Pulmonary artery endothelial cell (primary cell): ENCODE measurements around the gene TP53BP2. TPM values are rescaled to one million over a fixed set of nuclear protein-coding genes. Genes with fewer than 3 reads are reported as not detected.
"Not testable (repeated sequence)": the region's sequence is repeated elsewhere in the genome, so short reads cannot be mapped to it uniquely, and the experiment has no call there.

Source experiments
- DNase-seq: peaks from one replicate; pipeline ENCODE4 v3.0.0-alpha.2; 2011; ENCODE audit warnings: low read depth, low spot score
- total RNA-seq: library from RNA; depleted of rRNA; stranded (reverse); fragments of >200 nt; gene quantifications from 2 replicates; pipeline ENCODE4 v1.2.3, GENCODE V29; 2014

TP53BP2 gene, protein sequence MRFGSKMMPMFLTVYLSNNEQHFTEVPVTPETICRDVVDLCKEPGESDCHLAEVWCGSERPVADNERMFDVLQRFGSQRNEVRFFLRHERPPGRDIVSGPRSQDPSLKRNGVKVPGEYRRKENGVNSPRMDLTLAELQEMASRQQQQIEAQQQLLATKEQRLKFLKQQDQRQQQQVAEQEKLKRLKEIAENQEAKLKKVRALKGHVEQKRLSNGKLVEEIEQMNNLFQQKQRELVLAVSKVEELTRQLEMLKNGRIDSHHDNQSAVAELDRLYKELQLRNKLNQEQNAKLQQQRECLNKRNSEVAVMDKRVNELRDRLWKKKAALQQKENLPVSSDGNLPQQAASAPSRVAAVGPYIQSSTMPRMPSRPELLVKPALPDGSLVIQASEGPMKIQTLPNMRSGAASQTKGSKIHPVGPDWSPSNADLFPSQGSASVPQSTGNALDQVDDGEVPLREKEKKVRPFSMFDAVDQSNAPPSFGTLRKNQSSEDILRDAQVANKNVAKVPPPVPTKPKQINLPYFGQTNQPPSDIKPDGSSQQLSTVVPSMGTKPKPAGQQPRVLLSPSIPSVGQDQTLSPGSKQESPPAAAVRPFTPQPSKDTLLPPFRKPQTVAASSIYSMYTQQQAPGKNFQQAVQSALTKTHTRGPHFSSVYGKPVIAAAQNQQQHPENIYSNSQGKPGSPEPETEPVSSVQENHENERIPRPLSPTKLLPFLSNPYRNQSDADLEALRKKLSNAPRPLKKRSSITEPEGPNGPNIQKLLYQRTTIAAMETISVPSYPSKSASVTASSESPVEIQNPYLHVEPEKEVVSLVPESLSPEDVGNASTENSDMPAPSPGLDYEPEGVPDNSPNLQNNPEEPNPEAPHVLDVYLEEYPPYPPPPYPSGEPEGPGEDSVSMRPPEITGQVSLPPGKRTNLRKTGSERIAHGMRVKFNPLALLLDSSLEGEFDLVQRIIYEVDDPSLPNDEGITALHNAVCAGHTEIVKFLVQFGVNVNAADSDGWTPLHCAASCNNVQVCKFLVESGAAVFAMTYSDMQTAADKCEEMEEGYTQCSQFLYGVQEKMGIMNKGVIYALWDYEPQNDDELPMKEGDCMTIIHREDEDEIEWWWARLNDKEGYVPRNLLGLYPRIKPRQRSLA
- total RNA-seq: 16.0 and 23.6 TPM in 2 replicates

DNA sequence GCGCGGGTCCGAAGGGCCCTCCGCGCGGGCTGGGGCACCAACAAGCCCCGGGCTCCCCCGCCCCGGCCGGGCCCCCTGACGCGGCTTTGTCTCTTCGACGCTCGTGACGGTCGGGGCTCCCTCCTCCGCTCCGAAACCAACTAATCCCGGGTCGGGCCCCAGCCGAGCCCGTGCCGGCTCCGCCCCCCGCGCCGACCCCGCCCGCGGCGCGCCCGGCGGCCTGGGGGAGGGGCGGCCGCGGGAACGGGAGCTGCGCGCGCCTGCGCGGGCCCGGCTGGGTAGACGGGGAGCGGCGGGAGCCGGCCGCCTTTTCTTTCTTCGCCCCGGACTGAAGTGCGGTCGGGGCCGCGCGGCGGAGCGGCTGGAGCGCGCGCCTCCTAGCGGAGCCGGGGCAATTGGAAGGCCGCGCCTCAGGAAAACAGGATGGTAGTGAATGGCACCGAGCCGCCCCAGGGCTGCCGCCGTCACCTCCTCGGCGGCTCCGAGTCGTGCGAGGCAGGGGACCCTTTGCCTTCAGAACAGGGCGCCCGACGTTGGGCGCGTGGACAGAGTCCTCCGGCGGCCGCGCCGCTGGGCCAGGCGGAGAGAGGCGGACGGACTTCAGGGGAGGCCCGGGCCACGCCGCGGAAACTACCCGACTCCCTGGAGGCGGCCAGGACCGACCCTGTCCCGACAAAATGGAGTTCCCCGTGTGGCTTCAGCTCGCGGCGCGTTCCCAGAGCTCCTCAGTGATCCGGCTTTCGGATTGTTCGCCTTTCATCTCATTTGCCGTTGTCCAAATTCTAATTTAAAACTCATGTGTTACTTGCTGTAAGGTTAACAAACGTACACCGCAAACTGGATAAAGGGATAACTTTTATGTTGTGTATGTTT is at the start of gene TP53BP2:
Gene TP53BP2 (minus strand): TSS at position 138 of the 873 bp plus-strand sequence. CDS start 267 bp downstream, outside the sequence.
- DNase-seq: peak; percentile 66

DNA sequence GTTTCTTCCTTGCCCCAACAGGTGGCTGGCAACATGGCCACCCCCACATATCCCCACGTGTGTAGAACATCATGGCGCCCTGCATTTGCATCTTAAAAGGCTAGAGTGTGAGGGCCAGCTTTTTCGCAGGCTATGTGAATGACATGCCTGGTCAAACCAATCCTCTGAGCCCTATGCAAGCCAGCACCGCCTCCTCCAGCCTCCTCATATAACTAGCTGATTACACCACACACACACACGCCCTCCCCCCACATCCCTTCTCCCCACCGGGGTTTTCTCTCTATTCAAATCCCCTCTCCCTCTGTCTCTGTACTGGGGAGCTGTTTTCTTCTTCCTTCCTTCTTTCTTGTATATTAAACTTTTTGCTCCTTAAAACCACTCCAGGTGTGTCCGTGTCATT is 44.7 kb upstream of the TP53BP2 start:
- DNase-seq: not testable (repeated sequence)

DNA sequence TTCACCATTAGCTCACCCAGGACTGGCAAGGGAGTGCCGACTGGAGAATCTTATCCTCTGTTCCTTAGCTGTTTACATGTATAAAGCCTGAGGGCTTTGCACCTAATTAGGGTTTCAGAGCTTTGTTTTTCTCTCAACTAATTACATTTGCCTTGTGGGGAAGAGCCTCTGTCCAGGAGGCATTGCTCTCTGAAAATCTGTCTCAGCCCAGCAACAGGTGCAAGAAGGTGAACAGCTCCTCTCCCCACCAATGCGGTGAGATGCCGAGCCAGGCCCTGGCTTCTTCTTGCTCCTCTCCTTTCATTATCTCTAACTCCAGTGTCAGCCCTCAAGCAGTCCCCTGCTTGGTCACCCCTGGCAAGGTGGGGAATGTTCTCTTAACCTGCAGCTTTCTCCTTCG is 43.6 kb upstream of the TP53BP2 start:
- not testable (repeated sequence) for DNase-seq

DNA sequence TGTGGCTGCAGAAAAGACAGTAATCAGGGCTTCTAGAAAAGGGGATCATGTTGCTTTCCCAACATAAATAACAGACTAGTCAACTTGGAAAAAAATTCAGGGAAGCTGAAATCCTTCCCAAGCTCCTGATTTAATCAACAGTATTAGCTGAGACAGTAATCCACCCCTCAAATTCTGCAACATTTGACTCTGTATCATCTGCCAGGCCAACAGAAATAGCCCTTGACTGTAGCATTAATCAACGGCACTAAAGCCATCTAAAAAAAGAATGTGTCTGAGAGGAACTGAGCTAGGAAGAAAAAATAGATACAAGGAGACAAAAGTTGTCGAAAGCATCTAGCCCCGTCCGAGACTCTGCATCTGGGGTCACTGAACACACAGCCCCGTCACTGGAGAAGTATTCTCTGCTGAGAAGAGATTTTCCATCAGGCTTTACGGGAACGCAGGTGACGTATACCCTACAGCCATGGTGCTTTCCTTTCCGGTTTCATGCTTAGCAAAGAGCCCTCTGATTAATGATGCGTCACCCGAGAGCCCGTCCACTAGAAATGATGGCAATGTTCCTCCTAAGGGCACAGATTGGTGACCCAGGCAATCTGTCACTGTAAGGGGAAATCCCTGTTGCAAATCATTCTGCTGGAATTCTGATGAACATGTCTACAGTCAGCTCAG is 42.1 kb upstream of the TP53BP2 start:
- DNase-seq: peak; percentile 94

DNA sequence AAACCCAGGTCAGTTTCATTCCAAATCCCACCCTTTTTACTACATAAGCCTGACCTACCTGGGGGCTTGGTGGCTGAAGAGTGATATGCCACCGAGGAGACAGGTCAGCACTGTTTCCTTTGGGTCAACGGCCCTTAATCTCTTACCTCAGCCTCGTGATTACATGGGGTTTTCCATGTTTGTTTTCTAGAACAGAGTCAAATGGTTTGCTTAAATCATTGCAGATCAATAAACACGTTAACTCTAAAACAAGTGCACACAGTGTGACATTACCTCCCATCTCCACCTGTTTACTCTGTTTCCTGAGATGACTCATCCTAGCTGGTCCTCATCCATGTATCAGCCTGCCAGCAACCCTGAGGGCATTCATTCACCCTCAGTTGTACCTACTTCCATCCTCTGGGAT is 40.8 kb upstream of the TP53BP2 start:
- DNase-seq: no peak

DNA sequence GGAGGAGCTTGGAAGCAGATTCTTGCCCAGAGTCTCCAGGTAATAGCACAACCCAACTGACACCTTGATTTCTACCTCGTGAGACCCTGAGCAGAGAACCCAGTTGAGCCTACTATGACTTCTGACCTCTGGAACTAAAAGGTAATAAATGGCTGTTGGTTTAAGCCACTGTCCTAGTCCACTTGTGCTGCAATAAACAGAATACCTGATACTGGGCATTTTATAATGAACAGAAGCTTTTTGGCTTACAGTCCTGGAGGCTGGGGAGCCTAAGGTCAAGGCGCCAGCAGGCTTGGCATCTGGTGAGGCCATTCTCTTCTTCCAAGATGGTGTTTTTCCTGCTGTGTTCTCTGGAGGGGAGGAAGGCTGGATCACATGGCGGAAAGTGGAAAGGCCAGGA is 39.9 kb upstream of the TP53BP2 start:
- no peak for DNase-seq

DNA sequence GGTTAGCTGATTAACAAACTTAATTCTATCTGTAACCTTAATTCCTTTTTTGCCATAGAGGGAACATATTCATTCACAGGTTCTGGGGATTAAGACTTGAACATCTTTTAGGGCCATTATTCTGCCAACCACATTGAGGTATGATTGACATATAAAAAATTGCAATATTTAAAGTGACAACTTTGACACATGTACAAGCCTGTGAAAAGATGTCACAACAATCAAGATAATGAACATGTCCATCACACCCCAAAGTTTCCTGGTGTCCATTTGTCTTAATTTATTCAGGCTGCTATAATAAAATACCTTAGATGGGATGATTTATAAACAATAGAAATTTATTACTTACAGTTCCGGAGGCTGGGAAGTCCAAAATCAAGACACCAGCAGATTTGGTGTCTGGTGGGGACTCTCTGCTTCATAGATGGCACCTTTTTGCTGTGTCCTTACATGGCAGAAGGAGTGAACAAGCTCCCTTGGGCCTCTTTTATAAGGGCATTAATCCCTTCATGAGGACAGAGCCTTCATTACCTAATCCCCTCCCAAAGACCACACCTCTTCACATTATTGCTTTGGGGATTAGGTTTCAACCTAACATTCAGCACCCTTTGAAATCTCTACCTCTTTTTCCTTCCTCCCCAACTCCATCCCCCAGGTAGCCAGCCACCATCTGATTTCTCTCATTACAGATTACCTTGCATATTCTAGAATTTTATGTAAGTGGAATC is 33.0 kb upstream of the TP53BP2 start:
- no peak for DNase-seq

DNA sequence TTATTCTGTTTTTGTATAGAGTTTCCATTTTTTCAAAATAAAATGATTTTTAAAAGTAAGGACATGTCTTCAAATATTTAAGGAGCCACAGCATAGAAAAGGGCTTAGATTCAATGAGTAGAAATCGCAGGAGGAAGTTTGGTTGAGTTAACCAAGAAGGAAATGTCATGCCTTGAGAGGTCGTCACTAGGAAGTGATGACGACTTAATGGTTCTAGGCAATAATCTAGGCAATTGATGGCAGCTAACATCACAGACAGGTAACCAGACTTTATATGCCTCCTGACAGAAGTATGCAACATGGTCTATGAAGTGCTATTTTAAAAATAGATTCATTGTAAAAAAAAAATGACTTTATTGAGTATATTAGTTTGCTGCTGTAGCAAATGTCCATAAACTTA is 32.1 kb upstream of the TP53BP2 start:
- DNase-seq: no peak

DNA sequence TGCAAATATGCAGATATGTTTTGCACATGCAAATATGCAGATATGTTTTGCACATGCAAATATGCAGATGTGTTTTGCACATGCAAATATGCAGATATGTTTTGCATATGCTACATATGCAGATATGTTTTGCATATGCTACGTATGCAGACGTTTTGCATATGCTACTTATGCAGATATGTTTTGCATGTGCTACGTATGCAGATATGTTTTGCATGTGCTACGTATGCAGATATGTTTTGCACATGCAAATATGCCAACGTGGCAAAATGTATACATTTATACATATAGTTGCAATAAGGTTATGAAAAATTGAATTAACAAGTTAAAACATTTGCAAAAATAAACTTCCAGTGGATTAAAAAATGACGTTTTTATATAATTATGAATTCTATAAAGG is 30.8 kb upstream of the TP53BP2 start:
- no peak for DNase-seq

DNA sequence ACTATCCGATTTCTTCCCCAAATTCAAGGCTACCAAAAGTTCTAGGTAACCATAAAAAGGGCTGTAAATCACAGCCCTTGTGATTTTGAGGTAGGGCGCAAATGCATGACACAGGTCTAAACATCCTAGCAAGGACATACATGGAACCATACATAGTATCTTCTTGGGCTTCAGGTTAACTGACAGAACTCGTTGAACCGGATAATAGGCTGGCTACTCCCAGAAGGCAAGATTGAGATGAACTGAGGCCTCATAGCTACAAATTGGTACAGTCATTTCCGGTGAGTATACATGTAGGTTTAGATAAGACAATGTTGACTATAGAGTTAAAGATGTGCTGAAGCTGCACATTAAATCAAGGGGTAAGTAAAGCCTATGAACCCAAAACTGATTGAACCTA is 27.3 kb upstream of the TP53BP2 start:
- no peak for DNase-seq

DNA sequence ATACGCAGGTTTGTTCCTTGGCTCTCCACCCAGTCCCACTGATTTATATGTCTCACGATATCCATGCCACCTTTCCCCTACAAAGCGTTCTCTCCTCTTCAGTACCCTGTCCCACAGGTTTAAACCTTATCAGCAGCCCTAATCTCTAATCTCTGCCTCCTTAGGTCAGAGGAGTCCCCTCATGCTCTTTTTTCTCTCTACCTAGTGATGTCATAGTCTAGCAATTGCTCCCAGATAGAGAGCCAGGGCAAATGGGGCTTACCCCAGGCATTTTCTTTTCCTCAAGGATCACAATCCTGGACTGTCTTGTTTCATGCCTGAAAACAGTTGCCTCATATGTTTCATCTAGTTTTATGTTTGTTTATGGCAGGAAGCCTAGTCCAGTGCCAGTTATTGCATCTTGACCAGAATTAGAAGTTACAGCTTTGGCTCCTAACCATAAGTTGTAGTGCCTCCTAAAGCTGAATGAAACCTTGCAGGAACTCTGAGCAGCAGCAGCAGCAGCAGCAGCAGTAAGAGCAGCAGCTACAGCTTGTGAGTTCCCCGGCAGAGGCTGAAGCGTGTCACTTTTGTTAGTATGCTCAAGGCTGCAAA is 26.7 kb upstream of the TP53BP2 start:
- DNase-seq: no peak

DNA sequence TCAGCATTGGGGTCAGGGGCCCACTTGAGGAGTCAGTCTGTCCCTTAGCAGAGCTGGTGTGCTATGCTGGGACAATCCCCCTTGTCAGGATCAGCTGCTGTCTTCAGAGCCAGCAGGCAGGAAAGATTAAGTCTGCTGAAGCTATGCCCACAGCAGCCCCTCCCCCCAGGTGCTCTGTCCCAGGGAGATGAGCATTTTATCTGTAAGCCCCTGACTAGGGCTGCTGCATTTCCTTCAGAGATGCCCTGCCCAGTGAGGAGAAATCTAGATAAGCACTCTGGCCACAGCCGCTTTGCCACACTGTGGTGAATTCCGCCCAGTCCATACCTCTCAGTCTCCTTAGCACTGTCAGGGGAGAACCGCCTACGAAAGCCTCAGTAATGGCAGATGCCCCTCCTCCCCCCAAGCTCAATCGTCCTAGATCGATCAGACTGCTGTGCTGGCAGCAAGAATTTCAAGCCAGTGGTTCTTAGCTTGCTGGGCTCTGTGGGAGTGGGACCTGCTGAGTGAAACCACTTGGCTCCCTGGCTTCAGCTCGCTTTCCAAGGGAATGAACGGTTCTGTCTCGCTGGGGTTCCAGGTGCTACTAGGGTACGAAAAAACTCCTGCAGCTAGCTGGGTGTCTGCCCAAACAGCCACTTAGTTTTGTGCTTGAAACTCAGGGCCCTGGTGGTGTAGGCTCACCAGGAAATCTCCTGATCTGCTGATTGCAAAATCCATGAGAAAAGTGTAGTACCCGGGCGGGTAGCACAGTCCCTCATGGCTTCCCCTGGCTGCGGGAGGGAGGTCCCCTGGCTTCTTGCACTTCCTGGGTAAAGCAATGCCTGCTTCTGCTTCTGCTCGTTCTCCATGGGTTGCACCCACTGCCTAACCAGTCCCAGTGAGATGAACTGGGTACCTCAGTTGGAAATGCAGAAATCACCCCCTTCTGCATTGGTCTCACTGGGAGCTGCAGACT is 25.1 kb upstream of the TP53BP2 start:
- DNase-seq: no peak

DNA sequence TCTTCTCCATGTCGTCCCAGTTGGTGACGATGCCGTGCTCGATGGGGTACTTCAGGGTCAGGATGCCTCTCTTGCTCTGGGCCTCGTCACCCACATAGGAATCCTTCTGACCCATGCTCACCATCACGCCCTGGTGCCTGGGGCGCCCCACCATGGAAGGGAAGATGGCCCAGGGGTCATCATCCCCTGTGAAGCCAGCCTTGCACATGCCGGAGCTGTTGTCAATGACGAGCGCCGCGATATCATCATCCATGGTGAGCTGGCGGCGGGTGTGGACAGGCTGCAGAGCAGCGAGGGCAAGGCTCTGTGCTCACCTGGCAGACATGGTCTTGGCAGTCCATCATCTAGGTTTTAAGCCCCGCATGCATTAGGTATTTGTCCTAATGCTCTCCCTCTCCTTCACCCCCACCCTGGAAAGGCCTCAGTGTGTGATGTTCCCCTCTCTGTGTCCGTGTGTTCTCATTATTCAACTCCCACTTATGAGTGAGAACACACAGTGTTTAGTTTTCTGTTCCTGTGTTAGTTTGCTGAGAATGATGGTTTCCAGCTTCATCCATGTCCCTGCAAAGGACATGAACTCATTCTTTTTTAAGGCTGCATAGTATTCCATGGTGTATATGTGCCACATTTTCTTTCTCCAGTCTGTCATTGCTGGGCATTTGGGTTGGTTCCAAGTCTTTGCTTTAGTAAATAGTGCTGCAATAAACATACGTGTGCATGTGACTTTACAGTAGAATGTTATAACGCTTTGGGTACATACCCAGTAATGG is 19.0 kb upstream of the TP53BP2 start:
- DNase-seq: not testable (repeated sequence)

DNA sequence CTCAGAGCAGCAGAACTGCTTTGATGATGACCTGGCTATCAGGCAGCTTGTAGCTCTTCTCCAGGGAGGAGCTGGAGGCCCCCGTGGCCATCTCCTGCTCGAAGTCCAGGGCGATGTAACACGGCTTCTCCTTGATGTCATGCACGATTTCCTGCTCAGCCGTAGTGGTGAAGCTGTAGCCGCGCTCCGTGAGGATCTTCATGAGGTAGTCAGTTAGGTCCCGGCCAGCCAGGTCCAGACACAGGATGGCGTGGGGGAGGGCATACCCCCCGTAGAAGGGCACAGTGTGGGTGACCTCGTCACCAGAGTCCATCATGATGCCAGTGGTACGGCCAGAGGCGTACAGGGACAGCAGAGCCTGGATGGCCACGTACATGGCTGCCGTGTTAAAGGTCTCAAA is 18.3 kb upstream of the TP53BP2 start:
- no peak for DNase-seq

DNA sequence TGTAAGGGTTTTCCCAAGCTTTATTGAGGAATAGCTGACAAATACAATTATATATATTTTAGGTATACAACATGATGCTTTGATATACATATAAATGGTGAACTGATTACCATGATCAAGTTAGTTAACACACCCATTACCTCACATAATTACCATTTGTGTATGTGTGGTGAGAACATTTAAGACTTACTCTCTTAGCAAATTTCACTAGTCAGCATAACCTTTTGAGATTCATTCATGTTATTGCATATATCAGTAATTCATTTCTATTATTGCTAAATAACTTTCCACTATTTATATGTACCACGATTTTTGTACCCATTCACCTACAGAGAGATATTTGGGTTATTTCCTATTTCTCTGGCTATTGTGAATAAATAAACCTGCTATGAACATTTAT is 16.2 kb upstream of the TP53BP2 start:
- DNase-seq: no peak

DNA sequence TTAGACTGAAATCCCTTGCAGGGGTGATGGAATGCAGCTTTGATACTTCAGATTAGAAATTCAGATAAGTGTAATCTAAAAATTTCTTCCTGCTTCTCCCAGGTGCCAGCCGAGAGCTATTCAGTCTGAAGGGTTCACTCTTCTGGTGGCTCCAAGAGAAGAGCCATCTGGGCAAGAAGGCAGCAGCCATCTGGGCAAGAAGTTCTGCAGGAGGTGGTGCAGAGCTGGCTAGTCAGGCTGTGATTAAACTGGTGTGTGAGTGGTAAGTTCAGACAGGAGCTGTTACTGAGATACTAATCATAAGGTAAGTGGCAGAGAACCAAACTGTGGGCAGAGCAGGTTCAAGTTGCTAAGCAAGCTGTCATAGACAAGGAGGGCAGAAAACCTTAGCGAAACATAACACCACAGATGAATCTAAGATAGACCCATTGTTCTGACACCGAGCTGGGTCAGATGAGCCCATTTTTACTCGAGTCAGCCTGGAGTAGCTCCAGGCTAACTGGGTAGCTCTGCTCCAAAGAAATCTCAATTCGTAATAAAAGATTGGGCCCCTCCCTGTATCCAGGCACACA is 14.4 kb upstream of the TP53BP2 start:
- no peak for DNase-seq

DNA sequence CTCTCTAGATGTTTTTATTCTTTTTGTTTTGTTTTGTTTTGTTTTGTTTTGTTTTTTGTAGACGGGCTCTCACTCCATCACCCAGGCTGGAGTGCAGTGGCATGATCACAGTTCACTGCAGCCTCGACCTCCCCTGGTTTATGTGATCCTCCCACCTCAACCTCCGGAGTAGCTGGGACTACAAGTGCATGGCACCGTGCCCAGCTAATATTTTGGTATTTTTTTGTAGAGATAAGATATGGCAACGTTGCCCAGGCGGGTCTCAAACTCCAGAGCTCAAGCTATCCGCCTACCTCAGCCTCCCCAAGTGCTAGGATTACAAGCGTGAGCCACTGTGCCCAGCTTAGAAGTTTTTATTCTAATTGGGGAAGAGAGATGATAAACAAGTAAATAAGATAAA is 13.3 kb upstream of the TP53BP2 start:
- no peak for DNase-seq
